ENCODE results near the gene TTC23. TPM values are rescaled to one million over a fixed set of nuclear protein-coding genes. Genes with fewer than 3 reads are reported as not detected.

The TTC23 gene
- total and polyA plus RNA-seq, 5 donors from 2014 or later, result 0.56 to 0.67 (median 0.60) TPM; not detected in 2

- Mint-ChIP-seq H3K27me3 (peaks cover 5% of the 10 kb centered on the region), H3K4me3 (no peak overlapping the region), H3K27ac (peak overlapping the region in 1 of 3 donors; percentile 66), H3K9me3 (no peaks in the 10 kb centered on the region), H3K4me1 (no peaks in the 10 kb centered on the region), H3K36me3 (no peaks in the 10 kb centered on the region)
- Histone ChIP-seq H3K4me1 (ENCODE audit: control insufficient read depth, insufficient read depth, low read length, poor library complexity, severe bottlenecking) (no peaks in the 10 kb centered on the region), H3K4me3 (ENCODE audit: low read depth, low read length) (no peak overlapping the region), H3K36me3 (ENCODE audit: control insufficient read depth, insufficient read depth, low read length) (no peaks in the 10 kb centered on the region), H3K9me3 (ENCODE audit: control insufficient read depth in 2 of 2, low read length in 2 of 2) (no peaks in the 10 kb centered on the region), H3K27ac (ENCODE audit: insufficient read depth, low read length, poor library complexity, severe bottlenecking) (no peak overlapping the region), H3K27me3 (ENCODE audit: control insufficient read depth, insufficient read depth, low read length) (no peaks in the 10 kb centered on the region)
- ATAC-seq (ENCODE audit: low read depth in 2 of 2), result no peak
- DNase-seq, result no peak
Observed at GRCh38 chr15:99130765-99131440, 118.5 kb downstream of the TTC23 start.

GRCh38 chr15:99130314-99130713 is 119.1 kb downstream of the TTC23 start:
- H3K4me3 Mint-ChIP-seq, result no peak overlapping the region
- Histone ChIP-seq H3K9me3 (ENCODE audit: control insufficient read depth in 2 of 2, low read length in 2 of 2) (no peaks in the 10 kb centered on the region), H3K36me3 (ENCODE audit: control insufficient read depth, insufficient read depth, low read length) (no peaks in the 10 kb centered on the region), H3K27me3 (ENCODE audit: control insufficient read depth, insufficient read depth, low read length) (no peaks in the 10 kb centered on the region), H3K4me1 (ENCODE audit: control insufficient read depth, insufficient read depth, low read length, poor library complexity, severe bottlenecking) (no peaks in the 10 kb centered on the region), H3K27ac (ENCODE audit: insufficient read depth, low read length, poor library complexity, severe bottlenecking) (no peak overlapping the region), H3K4me3 (ENCODE audit: low read depth, low read length) (no peak overlapping the region)
- H3K27ac Mint-ChIP-seq, result no peak overlapping the region
- H3K27me3 Mint-ChIP-seq, result peaks cover under 1% of the 10 kb centered on the region
- no peak for ATAC-seq (ENCODE audit: low read depth in 2 of 2)
- no peaks in the 10 kb centered on the region for H3K9me3 Mint-ChIP-seq
- H3K4me1 Mint-ChIP-seq, result no peaks in the 10 kb centered on the region
- no peak for DNase-seq
- H3K36me3 Mint-ChIP-seq, result no peaks in the 10 kb centered on the region

GRCh38 chr15:99129644-99130043 is 119.7 kb downstream of the TTC23 start:
- Mint-ChIP-seq H3K4me3 (no peak overlapping the region), H3K4me1 (no peaks in the 10 kb centered on the region), H3K36me3 (no peaks in the 10 kb centered on the region), H3K27ac (no peak overlapping the region), H3K9me3 (no peaks in the 10 kb centered on the region), H3K27me3 (no peaks in the 10 kb centered on the region)
- no peak overlapping the region for H3K27ac ChIP-seq (ENCODE audit: insufficient read depth, low read length, poor library complexity, severe bottlenecking)
- H3K4me3 ChIP-seq (ENCODE audit: low read depth, low read length), result no peak overlapping the region
- DNase-seq, result no peak
- no peaks in the 10 kb centered on the region for H3K27me3 ChIP-seq (ENCODE audit: control insufficient read depth, insufficient read depth, low read length)
- H3K4me1 ChIP-seq (ENCODE audit: control insufficient read depth, insufficient read depth, low read length, poor library complexity, severe bottlenecking), result no peaks in the 10 kb centered on the region
- ATAC-seq (ENCODE audit: low read depth in 2 of 2), result no peak
- H3K36me3 ChIP-seq (ENCODE audit: control insufficient read depth, insufficient read depth, low read length), result no peaks in the 10 kb centered on the region
- no peaks in the 10 kb centered on the region for H3K9me3 ChIP-seq (ENCODE audit: control insufficient read depth in 2 of 2, low read length in 2 of 2)

- H3K27ac Mint-ChIP-seq, result no peak overlapping the region
Observed at GRCh38 chr15:99128411-99128810, 121.0 kb downstream of the TTC23 start.

GRCh38 chr15:99127773-99128172 is 121.6 kb downstream of the TTC23 start:
- H3K9me3 ChIP-seq (ENCODE audit: control insufficient read depth in 2 of 2, low read length in 2 of 2), result no peaks in the 10 kb centered on the region
- no peak overlapping the region for H3K4me3 Mint-ChIP-seq
- no peaks in the 10 kb centered on the region for H3K36me3 Mint-ChIP-seq
- H3K27me3 Mint-ChIP-seq, result no peaks in the 10 kb centered on the region
- no peak overlapping the region for H3K27ac Mint-ChIP-seq
- H3K9me3 Mint-ChIP-seq, result peaks cover 0 to 1% (median 0%) of the 10 kb centered on the region in 7 donors
- H3K27me3 ChIP-seq (ENCODE audit: control insufficient read depth, insufficient read depth, low read length), result no peaks in the 10 kb centered on the region
- H3K36me3 ChIP-seq (ENCODE audit: control insufficient read depth, insufficient read depth, low read length), result no peaks in the 10 kb centered on the region
- no peaks in the 10 kb centered on the region for H3K4me1 Mint-ChIP-seq
- ATAC-seq (ENCODE audit: low read depth in 2 of 2) (no peak), DNase-seq (no peak)
- H3K4me1 ChIP-seq (ENCODE audit: control insufficient read depth, insufficient read depth, low read length, poor library complexity, severe bottlenecking), result no peaks in the 10 kb centered on the region
- H3K27ac ChIP-seq (ENCODE audit: insufficient read depth, low read length, poor library complexity, severe bottlenecking), result no peak overlapping the region
- no peak overlapping the region for H3K4me3 ChIP-seq (ENCODE audit: low read depth, low read length)

More at GRCh38 chr15:99128411-99128810, 121.0 kb downstream of the TTC23 start:
- Histone ChIP-seq H3K27ac (ENCODE audit: insufficient read depth, low read length, poor library complexity, severe bottlenecking) (no peak overlapping the region), H3K4me3 (ENCODE audit: low read depth, low read length) (no peak overlapping the region), H3K36me3 (ENCODE audit: control insufficient read depth, insufficient read depth, low read length) (no peaks in the 10 kb centered on the region), H3K9me3 (ENCODE audit: control insufficient read depth in 2 of 2, low read length in 2 of 2) (no peaks in the 10 kb centered on the region), H3K4me1 (ENCODE audit: control insufficient read depth, insufficient read depth, low read length, poor library complexity, severe bottlenecking) (no peaks in the 10 kb centered on the region), H3K27me3 (ENCODE audit: control insufficient read depth, insufficient read depth, low read length) (no peaks in the 10 kb centered on the region)
- no peak for ATAC-seq (ENCODE audit: low read depth in 2 of 2)
- Mint-ChIP-seq H3K4me1 (no peaks in the 10 kb centered on the region), H3K4me3 (no peak overlapping the region), H3K27me3 (no peaks in the 10 kb centered on the region), H3K9me3 (peaks cover 0 to 1% (median 0%) of the 10 kb centered on the region in 7 donors), H3K36me3 (no peaks in the 10 kb centered on the region)
- no peak for DNase-seq

GRCh38 chr15:99126930-99127329 is 122.5 kb downstream of the TTC23 start:
- H3K36me3 Mint-ChIP-seq, result no peaks in the 10 kb centered on the region

GRCh38 chr15:99126131-99126588 is 123.2 kb downstream of the TTC23 start:
- no peaks in the 10 kb centered on the region for H3K4me1 ChIP-seq (ENCODE audit: control insufficient read depth, insufficient read depth, low read length, poor library complexity, severe bottlenecking)
- Mint-ChIP-seq H3K27me3 (no peaks in the 10 kb centered on the region), H3K9me3 (peaks cover 0 to 1% (median 0%) of the 10 kb centered on the region in 7 donors), H3K4me3 (no peak overlapping the region), H3K4me1 (no peaks in the 10 kb centered on the region), H3K27ac (no peak overlapping the region), H3K36me3 (no peaks in the 10 kb centered on the region)
- H3K27ac ChIP-seq (ENCODE audit: insufficient read depth, low read length, poor library complexity, severe bottlenecking), result no peak overlapping the region
- H3K9me3 ChIP-seq (ENCODE audit: control insufficient read depth in 2 of 2, low read length in 2 of 2), result no peaks in the 10 kb centered on the region
- no peak overlapping the region for H3K4me3 ChIP-seq (ENCODE audit: low read depth, low read length)
- DNase-seq (no peak), ATAC-seq (ENCODE audit: low read depth in 2 of 2) (no peak)
- no peaks in the 10 kb centered on the region for H3K27me3 ChIP-seq (ENCODE audit: control insufficient read depth, insufficient read depth, low read length)
- H3K36me3 ChIP-seq (ENCODE audit: control insufficient read depth, insufficient read depth, low read length), result no peaks in the 10 kb centered on the region

More at GRCh38 chr15:99126930-99127329, 122.5 kb downstream of the TTC23 start:
- Mint-ChIP-seq H3K27ac (no peak overlapping the region), H3K4me1 (no peaks in the 10 kb centered on the region), H3K4me3 (no peak overlapping the region), H3K9me3 (peaks cover 0 to 1% (median 0%) of the 10 kb centered on the region in 7 donors), H3K27me3 (no peaks in the 10 kb centered on the region)
- Histone ChIP-seq H3K36me3 (ENCODE audit: control insufficient read depth, insufficient read depth, low read length) (no peaks in the 10 kb centered on the region), H3K27ac (ENCODE audit: insufficient read depth, low read length, poor library complexity, severe bottlenecking) (no peak overlapping the region), H3K4me1 (ENCODE audit: control insufficient read depth, insufficient read depth, low read length, poor library complexity, severe bottlenecking) (no peaks in the 10 kb centered on the region), H3K27me3 (ENCODE audit: control insufficient read depth, insufficient read depth, low read length) (no peaks in the 10 kb centered on the region), H3K4me3 (ENCODE audit: low read depth, low read length) (no peak overlapping the region), H3K9me3 (ENCODE audit: control insufficient read depth in 2 of 2, low read length in 2 of 2) (no peaks in the 10 kb centered on the region)
- DNase-seq, result no peak
- no peak for ATAC-seq (ENCODE audit: low read depth in 2 of 2)
